Loucy (cell line): ENCODE measurements around the gene CNIH1.

Experiments
- H2AFZ ChIP-seq: fragments of 200-600 bp; sonication (generic); 2 replicates; pipeline ENCODE4 v1.6.0; 2016; ENCODE audit warnings: antibody characterized with exemption, mild to moderate bottlenecking, low read length, moderate library complexity
- H3F3A ChIP-seq: fragments of 200-600 bp; 2 replicates; pipeline ENCODE4 v1.6.0; 2016; ENCODE audit warnings: antibody characterized with exemption, low read depth, mild to moderate bottlenecking
- H3K27me3 ChIP-seq: fragments of 200-600 bp; sonication (generic); 2 replicates; pipeline ENCODE4 v1.6.1; 2014; ENCODE audit warnings: low read length, mild to moderate bottlenecking; ENCODE audit not compliant: insufficient read depth, poor library complexity, severe bottlenecking
- H3K36me3 ChIP-seq: fragments of 200-600 bp; sonication (generic); 2 replicates; pipeline ENCODE4 v1.6.1; 2016; ENCODE audit warnings: low read length; ENCODE audit not compliant: insufficient read depth
- H3K4me1 ChIP-seq: fragments of 200-600 bp; sonication (generic); 2 replicates; pipeline ENCODE4 v1.5.1; 2014; ENCODE audit warnings: low read length, mild to moderate bottlenecking; ENCODE audit not compliant: insufficient read depth, poor library complexity, severe bottlenecking
- H3K4me2 ChIP-seq: fragments of 200-600 bp; sonication (generic); 2 replicates; pipeline ENCODE4 v1.6.0; 2014; ENCODE audit warnings: antibody characterized with exemption, low read length, low read depth, mild to moderate bottlenecking; ENCODE audit not compliant: poor library complexity, severe bottlenecking
- H3K4me3 ChIP-seq: fragments of 200-600 bp; sonication (generic); 2 replicates; pipeline ENCODE4 v1.5.1; 2014; ENCODE audit warnings: low read length, mild to moderate bottlenecking, mixed read lengths; ENCODE audit not compliant: poor library complexity, severe bottlenecking
- H3K79me2 ChIP-seq: fragments of 200-600 bp; sonication (generic); 2 replicates; pipeline ENCODE4 v1.6.1; 2014; ENCODE audit warnings: low read length; ENCODE audit not compliant: insufficient read depth
- H3K9ac ChIP-seq: fragments of 200-600 bp; sonication (generic); 2 replicates; pipeline ENCODE4 v1.6.0; 2014; ENCODE audit warnings: mild to moderate bottlenecking, low read depth, low read length, moderate library complexity; ENCODE audit not compliant: poor library complexity, severe bottlenecking
- H3K9me2 ChIP-seq: fragments of 200-600 bp; sonication (generic); replicated peaks from 2 replicates; pipeline ENCODE4 v1.6.1; 2016; ENCODE audit warnings: low read depth, low read length, mixed read lengths
- H3K9me3 ChIP-seq: fragments of 200-600 bp; sonication (generic); 2 replicates; pipeline ENCODE4 v1.6.1; 2014; ENCODE audit warnings: mild to moderate bottlenecking, antibody characterized with exemption, low read length, low read depth; ENCODE audit not compliant: insufficient read depth
- H4K20me1 ChIP-seq: fragments of 200-600 bp; sonication (generic); 2 replicates; pipeline ENCODE4 v1.6.0; 2014; ENCODE audit warnings: antibody characterized with exemption, low read length, mild to moderate bottlenecking; ENCODE audit not compliant: insufficient read depth, poor library complexity, severe bottlenecking
- EZH2phosphoT487 ChIP-seq: fragments of 200-600 bp; IDR thresholded peaks from 2 replicates; pipeline ENCODE4 v1.6.1; 2018; ENCODE audit warnings: antibody characterized with exemption, mild to moderate bottlenecking, moderate library complexity, borderline replicate concordance
- TF ChIP-seq, protein P1 (sequence below): fragments of 200-600 bp; sonication (generic); conservative IDR thresholded peaks from 2 replicates; pipeline ENCODE4 v1.5.1; 2014; ENCODE audit warnings: mild to moderate bottlenecking, antibody characterized with exemption, low read length

The CNIH1 gene

GRCh38 chr14:54392131-54392859, 48.9 kb downstream of the CNIH1 start:
- Histone ChIP-seq H3K27me3 (no peaks in the 10 kb centered on the region), H2AFZ (no peak overlapping the region), H3K79me2 (peaks cover 5% of the 10 kb centered on the region), H3K9ac (no peak overlapping the region), H4K20me1 (no peaks in the 10 kb centered on the region), H3K36me3 (no peaks in the 10 kb centered on the region), H3K4me1 (peaks cover 5% of the 10 kb centered on the region), H3K4me2 (no peak overlapping the region), H3F3A (no peaks in the 10 kb centered on the region), H3K4me3 (no peak overlapping the region), H3K9me2 (no peaks in the 10 kb centered on the region), H3K9me3 (no peaks in the 10 kb centered on the region)
- TF ChIP-seq, protein P1, sequence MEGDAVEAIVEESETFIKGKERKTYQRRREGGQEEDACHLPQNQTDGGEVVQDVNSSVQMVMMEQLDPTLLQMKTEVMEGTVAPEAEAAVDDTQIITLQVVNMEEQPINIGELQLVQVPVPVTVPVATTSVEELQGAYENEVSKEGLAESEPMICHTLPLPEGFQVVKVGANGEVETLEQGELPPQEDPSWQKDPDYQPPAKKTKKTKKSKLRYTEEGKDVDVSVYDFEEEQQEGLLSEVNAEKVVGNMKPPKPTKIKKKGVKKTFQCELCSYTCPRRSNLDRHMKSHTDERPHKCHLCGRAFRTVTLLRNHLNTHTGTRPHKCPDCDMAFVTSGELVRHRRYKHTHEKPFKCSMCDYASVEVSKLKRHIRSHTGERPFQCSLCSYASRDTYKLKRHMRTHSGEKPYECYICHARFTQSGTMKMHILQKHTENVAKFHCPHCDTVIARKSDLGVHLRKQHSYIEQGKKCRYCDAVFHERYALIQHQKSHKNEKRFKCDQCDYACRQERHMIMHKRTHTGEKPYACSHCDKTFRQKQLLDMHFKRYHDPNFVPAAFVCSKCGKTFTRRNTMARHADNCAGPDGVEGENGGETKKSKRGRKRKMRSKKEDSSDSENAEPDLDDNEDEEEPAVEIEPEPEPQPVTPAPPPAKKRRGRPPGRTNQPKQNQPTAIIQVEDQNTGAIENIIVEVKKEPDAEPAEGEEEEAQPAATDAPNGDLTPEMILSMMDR: no peak
- no peak for TF ChIP-seq EZH2phosphoT487

- Histone ChIP-seq H3F3A (no peaks in the 10 kb centered on the region), H3K9ac (no peak overlapping the region), H3K9me2 (no peaks in the 10 kb centered on the region), H3K4me1 (no peaks in the 10 kb centered on the region), H3K4me3 (no peak overlapping the region), H3K9me3 (no peaks in the 10 kb centered on the region), H3K79me2 (no peaks in the 10 kb centered on the region), H4K20me1 (no peaks in the 10 kb centered on the region), H3K27me3 (no peaks in the 10 kb centered on the region), H3K4me2 (no peak overlapping the region), H2AFZ (no peak overlapping the region), H3K36me3 (no peaks in the 10 kb centered on the region)
- TF ChIP-seq, protein P1: no peak
Measured at GRCh38 chr14:54387328-54387727, 53.8 kb downstream of the CNIH1 start.

DNA sequence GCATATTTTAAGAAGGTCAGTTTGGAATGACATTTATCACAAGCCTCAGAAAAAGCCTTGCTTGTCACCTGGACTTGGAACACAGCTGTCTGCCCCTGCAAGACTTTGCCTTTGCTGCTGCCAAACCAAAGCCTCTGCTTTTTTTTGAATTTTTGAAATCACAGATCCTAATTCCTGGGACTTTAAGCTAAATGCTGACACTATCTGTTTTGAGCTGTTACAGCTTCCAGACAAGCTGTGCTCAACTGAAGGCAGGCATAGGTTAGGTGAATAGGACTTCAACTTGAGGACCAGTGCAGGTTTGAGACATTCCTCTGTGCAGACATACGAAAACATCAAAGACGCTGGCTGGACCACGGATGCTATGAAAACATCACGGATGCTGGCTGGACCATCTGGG, 55.6 kb downstream of the CNIH1 start:
- H2AFZ ChIP-seq: no peak overlapping the region
- no peaks in the 10 kb centered on the region for H3K9me2 ChIP-seq
- TF ChIP-seq EZH2phosphoT487: no peak
- TF ChIP-seq, protein P1: no peak

More for the DNA sequence above, 55.6 kb downstream of the CNIH1 start:
- H4K20me1 ChIP-seq: no peaks in the 10 kb centered on the region
- no peaks in the 10 kb centered on the region for H3F3A ChIP-seq
- H3K4me3 ChIP-seq: no peak overlapping the region
- H3K4me2 ChIP-seq: no peak overlapping the region
- no peaks in the 10 kb centered on the region for H3K36me3 ChIP-seq
- H3K79me2 ChIP-seq: no peaks in the 10 kb centered on the region
- no peaks in the 10 kb centered on the region for H3K4me1 ChIP-seq
- no peaks in the 10 kb centered on the region for H3K9me3 ChIP-seq
- H3K27me3 ChIP-seq: no peaks in the 10 kb centered on the region
- H3K9ac ChIP-seq: no peak overlapping the region
